Right cardiac atrium (tissue), 5 donors: ENCODE data around the gene BDKRB2. TPM values are rescaled to one million over a fixed set of nuclear protein-coding genes. Genes with fewer than 3 reads are reported as not detected.

ENCODE experiments used
- ATAC-seq, 2 donors: fragments of 200-7000 bp; cut with Tn5 transposase; one replicate each; pipeline versions ENCODE4 v1.8.0 to v1.9.1; 2020; ENCODE audit warnings: moderate library complexity in 2 of 2, mild to moderate bottlenecking in 1 of 2
- DNase-seq, 3 donors: peaks; one replicate each; pipeline ENCODE4 v3.0.0-alpha.2; 2020
- H3K27ac ChIP-seq: one replicate; pipeline ENCODE4 v1.5.1; 2013; ENCODE audit warnings: mild to moderate bottlenecking, low read length, control low read depth, moderate library complexity
- H3K27me3 ChIP-seq: one replicate; pipeline ENCODE4 v1.6.1; 2013; ENCODE audit not compliant: control insufficient read depth, insufficient read depth
- H3K4me1 ChIP-seq: one replicate; pipeline ENCODE4 v1.6.1; 2013; ENCODE audit warnings: low read length; ENCODE audit not compliant: control insufficient read depth, insufficient read depth
- H3K4me3 ChIP-seq: one replicate; pipeline ENCODE4 v1.5.1; 2013; ENCODE audit warnings: low read length, control low read depth
- H3K9me3 ChIP-seq: one replicate; pipeline ENCODE4 v1.6.1; 2013; ENCODE audit warnings: low read length; ENCODE audit not compliant: control insufficient read depth
- WGBS: extraction: QIAGEN DNeasy Blood & Tissue Kit; methylation state at CpG from one replicate; pipeline ENCODE4 v1.1.7; 2013; 5-methylcytosine and 5-hydroxymethylcytosine counted together
- intact Hi-C, 4 donors: fragments of 100-400 bp; cut with DNase I; formaldehyde crosslinking; loops; one replicate each; pipeline versions ENCODE4 v1.11.0 to v1.14.0; 2022 to 2023
- polyA plus RNA-seq: library from polyadenylated mRNA; stranded (reverse); fragments of 200-250 nt; gene quantifications from one replicate; pipeline ENCODE4 v1.2.3, GENCODE V29; 2013
- total RNA-seq, 4 donors: library from RNA; stranded (reverse); fragmentation: NEBNext Ultra II Directional; extraction: Animal tissue kit (Norgen Biotek cat#: 25700); gene quantifications; one replicate each; pipeline ENCODE4 v1.2.1, GENCODE V29; 2021
- donor health status: healthy with polysubstance abuse.
- donor health status: DM: no; HTN: yes; CAD: no.
- donor health status: DM: no; HTN: no; CAD: no.
- donor health status: DM: no; HTN: yes; CAD: no; lungs with severe emphysema.
- donor health status: DM: yes; HTN: yes; CAD: no.

Gene BDKRB2
- total and polyA plus RNA-seq, 5 donors = 0.23 to 1.2 (median 0.57) TPM

DNA sequence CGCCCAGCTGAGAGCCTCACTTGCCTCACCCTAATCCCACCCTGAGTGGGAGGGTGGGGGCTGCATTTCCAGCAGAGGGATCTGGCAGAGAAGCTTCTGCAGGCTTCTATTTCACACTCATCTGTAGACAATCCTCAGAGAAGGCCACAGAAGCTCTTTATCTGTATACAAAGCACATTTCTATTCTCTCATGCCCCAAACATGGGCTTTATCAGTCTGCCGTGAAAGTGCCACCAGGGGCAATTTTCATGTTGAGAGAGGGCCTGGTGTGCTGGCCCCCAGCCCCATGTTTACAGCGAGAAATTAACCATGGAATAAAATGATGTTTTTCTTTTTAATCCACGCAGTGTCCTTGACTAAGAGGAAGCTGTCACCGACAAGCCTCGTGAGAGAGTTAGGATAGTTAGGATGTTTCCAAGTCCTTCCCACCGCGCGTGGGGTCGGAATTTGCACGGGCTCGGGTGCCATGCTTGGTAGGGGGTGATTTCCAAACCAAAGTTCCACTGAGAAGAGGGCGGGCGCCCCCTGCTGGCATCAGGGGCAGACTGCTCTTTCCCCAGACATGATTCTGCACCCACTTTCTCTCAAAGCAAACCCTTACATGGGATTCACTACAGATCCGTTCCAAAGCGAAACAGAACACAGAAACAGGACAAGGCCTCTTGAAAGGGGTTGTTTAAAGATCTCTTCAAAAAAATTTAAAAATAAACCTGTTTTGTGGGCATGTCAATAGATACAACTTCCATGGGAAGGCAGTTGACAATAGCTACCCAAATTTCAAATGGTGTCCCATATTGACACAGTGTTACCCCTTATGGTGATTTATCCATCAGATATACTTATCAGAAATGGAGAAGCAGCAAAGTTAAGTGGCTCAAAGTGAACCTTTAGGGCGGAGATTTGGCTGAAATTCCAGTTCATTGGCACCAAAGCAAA lies 70.8 kb downstream of the BDKRB2 start:
- intact Hi-C loops = loop anchor here (1.0 to 10.0 kb wide), 7 partner anchors 175 to 713 kb away; no protein-coding TSS in a partner anchor
- WGBS = 16% methylated on average over 17 of the region's 17 CpGs
- ATAC-seq (peak; percentile 55 to 58), DNase-seq (peak; percentile 70 to 86 (median 86))
- H3K4me1 ChIP-seq = no peaks in the 10 kb centered on the region
- H3K9me3 ChIP-seq = peaks cover 6% of the 10 kb centered on the region
- H3K27ac ChIP-seq = no peak overlapping the region
- H3K27me3 ChIP-seq = no peaks in the 10 kb centered on the region
- no peak overlapping the region for H3K4me3 ChIP-seq

DNA sequence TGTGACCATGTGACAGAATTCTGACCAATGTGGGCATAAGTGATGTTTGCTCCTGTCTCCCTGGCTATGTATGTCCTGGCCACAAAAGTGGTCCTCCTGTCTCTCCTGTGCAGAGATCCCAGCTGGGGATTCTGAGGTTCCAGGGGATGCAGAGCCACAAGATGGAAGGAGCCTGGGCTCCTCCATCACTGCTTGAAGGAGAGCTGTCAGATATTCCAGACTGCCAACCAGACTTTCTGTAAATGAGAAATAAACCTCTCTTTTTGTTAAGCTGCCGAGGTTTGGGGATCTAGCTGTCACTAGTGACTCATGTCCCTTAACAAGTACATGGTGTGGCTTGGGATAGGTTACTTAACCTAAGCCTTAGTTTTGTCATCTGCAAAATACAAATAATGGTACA lies 73.3 kb downstream of the BDKRB2 start:
- H3K27me3 ChIP-seq = no peaks in the 10 kb centered on the region
- no peak for ATAC-seq
- 100% methylated on average over 1 of the region's 1 CpG for WGBS
- H3K4me3 ChIP-seq = no peak overlapping the region
- intact Hi-C loops = loop anchor here (5.0 to 10.0 kb wide), 5 partner anchors 273 to 716 kb away; no protein-coding TSS in a partner anchor
- no peak overlapping the region for H3K27ac ChIP-seq
- DNase-seq = no peak
- no peaks in the 10 kb centered on the region for H3K4me1 ChIP-seq
- H3K9me3 ChIP-seq = peaks cover 6% of the 10 kb centered on the region

DNA sequence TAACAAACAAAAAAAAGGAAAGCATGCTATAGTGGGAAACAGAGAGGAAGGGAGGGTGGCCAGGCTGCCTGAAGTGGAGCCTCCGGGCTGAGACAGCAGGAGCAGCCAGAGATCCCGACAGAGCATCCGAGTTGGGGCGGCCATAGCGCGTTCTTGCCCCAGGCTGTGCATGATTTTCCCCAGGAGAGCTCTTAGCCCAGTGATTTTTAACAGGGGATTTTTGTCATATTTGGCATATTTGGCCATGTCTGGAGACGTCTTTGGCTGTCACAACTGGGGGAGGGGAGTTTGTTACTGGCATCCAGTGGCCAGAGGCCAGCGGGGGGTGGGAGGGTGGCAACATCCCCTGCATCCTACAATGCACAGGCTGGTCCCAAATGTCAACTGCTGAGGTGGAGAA lies 74.9 kb downstream of the BDKRB2 start:
- no peak for ATAC-seq
- H3K9me3 ChIP-seq = peaks cover 6% of the 10 kb centered on the region
- H3K4me1 ChIP-seq = no peaks in the 10 kb centered on the region
- no peak overlapping the region for H3K4me3 ChIP-seq
- intact Hi-C loops = loop anchor here (5.0 to 10.0 kb wide), 5 partner anchors 275 to 717 kb away; no protein-coding TSS in a partner anchor
- WGBS = 64% methylated on average over 8 of the region's 8 CpGs
- no peaks in the 10 kb centered on the region for H3K27me3 ChIP-seq
- no peak overlapping the region for H3K27ac ChIP-seq
- no peak for DNase-seq

DNA sequence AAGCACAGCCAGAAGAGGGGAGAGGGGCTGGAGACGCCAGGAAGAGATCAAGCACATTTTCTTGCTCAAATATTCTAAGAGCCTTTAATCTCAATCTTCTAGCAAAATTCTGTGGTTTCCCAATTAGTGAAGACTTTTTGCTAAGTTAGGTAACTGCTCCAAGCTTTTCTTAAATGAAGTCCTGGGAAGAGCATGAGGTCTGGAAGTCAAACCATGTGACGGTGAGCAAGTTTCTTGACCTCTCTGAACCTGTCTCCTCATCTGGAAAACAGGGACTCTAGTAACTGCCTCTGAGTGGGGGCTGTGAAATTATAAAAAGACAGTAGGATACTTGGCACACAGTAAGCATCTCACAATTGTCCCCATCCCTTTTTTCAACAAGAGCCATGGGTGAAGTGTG lies 75.5 kb downstream of the BDKRB2 start:
- Histone ChIP-seq H3K4me3 (no peak overlapping the region), H3K27ac (no peak overlapping the region), H3K9me3 (peaks cover 6% of the 10 kb centered on the region), H3K27me3 (no peaks in the 10 kb centered on the region), H3K4me1 (no peaks in the 10 kb centered on the region)
- 94% methylated on average over 2 of the region's 2 CpGs for WGBS
- ATAC-seq (no peak), DNase-seq (no peak)
- intact Hi-C loops = loop anchor here in 1 of 4 donors (10.0 kb wide), 1 partner anchor 145 kb away; no protein-coding TSS in a partner anchor

DNA sequence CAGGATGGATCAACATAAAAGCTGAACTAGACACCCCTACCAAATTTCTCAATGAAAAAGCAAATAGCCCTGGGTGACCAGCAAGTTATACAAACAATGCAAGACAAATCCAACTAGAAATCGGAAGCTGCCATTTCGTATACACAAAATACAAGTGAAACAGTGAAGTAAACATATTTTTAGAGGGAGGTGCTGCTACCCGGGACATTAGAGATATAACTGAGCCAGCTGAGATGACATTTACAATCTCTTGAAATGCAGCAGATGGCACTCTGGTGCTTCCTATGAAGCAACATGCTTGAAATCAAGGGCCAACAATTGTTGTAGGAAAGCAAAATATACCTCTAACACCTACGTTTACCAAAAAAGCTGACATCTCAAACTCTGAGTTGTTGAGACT lies 76.8 kb downstream of the BDKRB2 start:
- H3K4me1 ChIP-seq = no peaks in the 10 kb centered on the region
- H3K27ac ChIP-seq = no peak overlapping the region
- intact Hi-C loops = loop anchor here in 1 of 4 donors (10.0 kb wide), 1 partner anchor 143 kb away; no protein-coding TSS in a partner anchor
- DNase-seq = no peak
- H3K27me3 ChIP-seq = no peaks in the 10 kb centered on the region
- no peak for ATAC-seq
- H3K4me3 ChIP-seq = no peak overlapping the region
- H3K9me3 ChIP-seq = peaks cover 6% of the 10 kb centered on the region
- 50% methylated on average over 4 of the region's 4 CpGs for WGBS

DNA sequence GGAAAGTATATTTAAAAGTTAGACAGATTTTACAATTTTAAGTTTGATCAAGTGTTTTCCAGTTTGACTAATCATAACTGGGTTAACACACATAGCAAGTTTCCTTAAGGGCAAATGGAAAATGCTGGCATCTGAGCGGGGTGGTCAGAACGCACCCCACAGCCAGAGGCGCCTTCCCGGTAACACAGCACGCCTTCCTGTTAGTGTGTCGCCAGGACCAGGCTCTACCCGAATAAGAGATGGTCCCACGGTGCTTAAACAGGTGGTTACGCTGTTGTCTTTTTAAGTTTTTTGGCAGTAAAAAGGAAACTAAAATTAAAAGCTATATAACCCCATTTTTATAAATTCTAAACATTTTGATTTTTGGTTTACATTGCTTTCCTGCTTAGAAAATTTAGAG lies 79.4 kb downstream of the BDKRB2 start:
- DNase-seq (no peak), ATAC-seq (no peak)
- no peak overlapping the region for H3K4me3 ChIP-seq
- intact Hi-C loops = loop anchor here in 1 of 4 donors (10.0 kb wide), 1 partner anchor 141 kb away; no protein-coding TSS in a partner anchor
- H3K27ac ChIP-seq = no peak overlapping the region
- H3K4me1 ChIP-seq = peaks cover 1% of the 10 kb centered on the region
- H3K9me3 ChIP-seq = no peaks in the 10 kb centered on the region
- no peaks in the 10 kb centered on the region for H3K27me3 ChIP-seq
- WGBS = 91% methylated on average over 9 of the region's 9 CpGs

DNA sequence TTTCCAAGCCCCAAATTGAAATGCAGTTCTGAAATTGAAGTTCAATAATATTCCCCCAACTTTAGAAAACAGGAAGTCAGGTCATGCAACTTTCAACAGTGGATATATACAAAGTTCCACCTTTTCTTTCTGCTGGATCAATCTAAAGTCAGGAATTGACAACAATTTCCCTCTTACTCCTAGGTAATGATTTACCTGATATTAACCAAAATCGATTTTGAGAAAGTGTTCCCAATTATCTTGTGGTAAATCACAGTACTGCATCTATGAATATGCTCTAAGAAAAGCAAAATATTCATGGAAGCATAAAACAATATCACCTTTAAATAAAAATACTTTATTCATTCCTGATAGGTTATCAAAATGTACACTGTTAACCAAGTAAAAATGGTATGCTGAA lies 79.8 kb downstream of the BDKRB2 start:
- Histone ChIP-seq H3K27ac (no peak overlapping the region), H3K4me3 (no peak overlapping the region), H3K4me1 (peaks cover 1% of the 10 kb centered on the region), H3K9me3 (no peaks in the 10 kb centered on the region), H3K27me3 (no peaks in the 10 kb centered on the region)
- ATAC-seq = no peak
- no peak for DNase-seq
- intact Hi-C loops = loop anchor here in 1 of 4 donors (10.0 kb wide), 1 partner anchor 140 kb away; no protein-coding TSS in a partner anchor
- 81% methylated on average over 1 of the region's 1 CpG for WGBS

DNA sequence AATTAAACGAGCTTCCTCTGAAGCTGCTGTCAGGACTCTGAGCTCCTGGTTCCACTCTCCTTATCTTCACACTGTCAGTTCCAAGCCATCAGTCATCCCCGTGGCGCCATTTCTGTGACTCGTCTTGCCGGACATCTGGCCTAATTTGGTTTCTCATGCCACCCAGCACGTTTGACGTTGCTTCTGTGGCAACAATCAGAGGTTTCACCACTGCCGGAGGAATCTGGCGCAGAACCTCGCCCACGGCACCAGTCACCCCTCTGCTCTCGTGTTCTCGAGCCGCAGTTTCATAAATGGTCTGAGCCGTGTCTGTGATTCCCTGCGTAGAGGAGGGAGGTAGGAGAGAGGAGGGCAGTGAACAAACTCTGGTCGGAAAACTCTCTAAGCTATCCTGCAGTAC lies 81.0 kb downstream of the BDKRB2 start:
- Histone ChIP-seq H3K9me3 (no peaks in the 10 kb centered on the region), H3K4me3 (no peak overlapping the region), H3K4me1 (peaks cover 1% of the 10 kb centered on the region), H3K27me3 (no peaks in the 10 kb centered on the region), H3K27ac (peak overlapping the region; percentile 28)
- DNase-seq (peak; percentile 67 to 80 (median 72)), ATAC-seq (peak; percentile 87 to 90)
- 49% methylated on average over 17 of the region's 17 CpGs for WGBS
- intact Hi-C loops = loop anchor here in 1 of 4 donors (10.0 kb wide), 1 partner anchor 139 kb away; no protein-coding TSS in a partner anchor

DNA sequence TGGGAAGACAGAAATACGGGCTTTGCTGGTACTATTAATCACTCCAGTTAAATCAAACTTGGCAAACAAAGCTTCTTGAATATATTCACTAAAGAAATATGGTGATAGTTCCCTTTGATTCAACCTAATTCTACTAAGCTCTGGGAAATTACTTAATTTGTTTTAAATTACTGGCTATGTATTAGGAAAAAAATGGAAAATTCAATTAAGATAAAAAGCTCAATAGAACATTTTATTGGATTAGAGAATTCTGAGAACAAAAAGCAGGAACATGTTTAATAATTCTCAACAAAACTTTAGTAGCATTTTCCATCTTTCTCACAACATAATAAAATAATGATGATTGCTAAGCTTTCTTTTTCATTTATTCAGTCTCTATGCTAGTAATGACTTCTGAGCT lies 81.6 kb downstream of the BDKRB2 start:
- no peaks in the 10 kb centered on the region for H3K9me3 ChIP-seq
- DNase-seq = no peak
- no peak for ATAC-seq
- WGBS = 75% methylated on average over 1 of the region's 1 CpG
- peaks cover 1% of the 10 kb centered on the region for H3K4me1 ChIP-seq
- H3K4me3 ChIP-seq = peak overlapping the region; percentile 23
- intact Hi-C loops = loop anchor here in 1 of 4 donors (10.0 kb wide), 1 partner anchor 139 kb away; no protein-coding TSS in a partner anchor
- H3K27me3 ChIP-seq = no peaks in the 10 kb centered on the region
- H3K27ac ChIP-seq = no peak overlapping the region

DNA sequence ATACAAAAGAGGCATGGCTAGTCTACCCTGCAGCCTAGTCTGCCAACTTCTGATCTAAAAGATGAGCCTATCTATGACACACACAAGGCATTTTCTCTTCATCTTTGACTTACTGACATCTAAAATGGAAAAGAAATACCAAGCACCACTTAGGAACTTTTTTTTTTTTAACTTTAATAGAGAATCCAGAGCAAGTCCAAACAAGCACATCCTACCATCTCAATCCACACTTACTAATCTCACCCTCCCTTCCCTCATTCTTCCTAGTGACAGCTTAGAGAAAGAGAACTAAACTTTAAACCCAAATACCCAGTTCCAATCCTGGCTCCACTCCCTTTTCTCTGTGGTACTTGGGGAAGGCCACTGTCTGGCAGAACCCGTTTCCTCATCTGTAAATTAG lies 83.2 kb downstream of the BDKRB2 start:
- Histone ChIP-seq H3K27me3 (no peaks in the 10 kb centered on the region), H3K4me3 (no peak overlapping the region), H3K9me3 (no peaks in the 10 kb centered on the region), H3K27ac (no peak overlapping the region), H3K4me1 (peaks cover 1% of the 10 kb centered on the region)
- no peak for DNase-seq
- intact Hi-C loops = loop anchor here in 1 of 4 donors (10.0 kb wide), 1 partner anchor 137 kb away; no protein-coding TSS in a partner anchor
- no peak for ATAC-seq
- WGBS = 90% methylated on average over 1 of the region's 1 CpG
